Measurements from ENCODE around the gene H1-8.

H1-8 gene

DNA sequence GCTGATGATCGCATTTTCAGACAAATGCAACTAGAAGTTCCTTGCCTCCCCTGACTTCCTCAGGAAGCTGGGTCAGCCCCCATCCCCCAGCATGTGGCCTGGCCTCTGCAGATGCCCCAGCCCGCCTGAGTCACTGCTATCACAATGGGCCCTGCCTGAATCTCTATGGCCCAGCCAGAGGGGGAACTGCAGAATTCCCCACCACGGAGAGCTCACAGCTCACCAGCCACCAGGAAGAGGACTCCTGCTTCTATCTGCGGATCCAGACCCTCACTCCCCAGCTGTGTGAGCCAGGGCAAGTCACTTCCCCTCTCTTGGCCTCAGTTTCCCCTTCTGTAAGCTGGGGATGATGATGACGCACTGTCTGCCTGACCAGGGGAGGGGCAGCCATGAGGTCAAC, 56.6 kb downstream of the H1-8 start:
- TF ChIP-seq ZNF274 (IDR thresholded peaks at IDR 0.05; ENCODE audit: low read depth, low read length), result no peak
- H3K4me3 ChIP-seq (ENCODE audit: low read length), result no peak overlapping the region

DNA sequence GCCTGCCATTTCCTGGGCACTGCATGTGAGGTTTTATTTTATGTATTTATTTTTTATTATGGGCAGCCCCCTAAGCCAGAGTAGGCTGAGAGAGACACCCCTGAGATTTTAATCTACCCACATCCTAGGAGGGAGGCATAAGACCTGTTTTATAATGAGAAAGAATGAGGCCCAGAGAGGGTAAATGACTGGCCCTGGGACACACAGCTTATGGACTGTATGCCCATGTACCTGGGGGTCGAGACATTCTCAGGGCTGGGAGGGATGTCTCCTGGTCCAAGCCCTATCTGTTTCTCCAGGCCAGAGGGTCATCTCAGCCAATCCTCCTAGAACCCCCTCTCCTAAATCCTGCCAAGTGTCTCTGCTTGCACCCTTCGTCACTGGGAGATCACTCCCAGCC, 57.4 kb downstream of the H1-8 start:
- H3K4me3 ChIP-seq (ENCODE audit: low read length), result no peak overlapping the region
- no peak for TF ChIP-seq ZNF274 (IDR thresholded peaks at IDR 0.05; ENCODE audit: low read depth, low read length)
